Mesothelial cell of epicardium (in vitro differentiated cells): ENCODE measurements around the gene ANKRD63. TPM values are rescaled to one million over a fixed set of nuclear protein-coding genes. Genes with fewer than 3 reads are reported as not detected.
A peak's percentile ranks its signal among the peaks of the same experiment; 100 is the strongest.

Source experiments
- DNase-seq, 2 experiments: peaks; one replicate each; pipeline ENCODE4 v3.0.0; 2021; ENCODE audit warnings: low spot score in 2 of 2; ENCODE audit not compliant: unreplicated experiment in 2 of 2
- H3K27ac Mint-ChIP-seq: 2 replicates; pipeline ENCODE4 v1.8.0; 2021; ENCODE audit warnings: mixed read lengths
- H3K27me3 Mint-ChIP-seq: 2 replicates; pipeline ENCODE4 v1.8.0; 2021; ENCODE audit warnings: low read depth, mixed read lengths
- H3K36me3 Mint-ChIP-seq: 2 replicates; pipeline ENCODE4 v1.8.0; 2021; ENCODE audit warnings: mixed read lengths
- H3K4me1 Mint-ChIP-seq: 2 replicates; pipeline ENCODE4 v1.8.0; 2021; ENCODE audit warnings: mixed read lengths
- H3K4me3 Mint-ChIP-seq: 2 replicates; pipeline ENCODE4 v1.8.0; 2021; ENCODE audit warnings: mild to moderate bottlenecking, moderate library complexity, mixed read lengths
- H3K9me3 Mint-ChIP-seq: 2 replicates; pipeline ENCODE4 v1.8.0; 2021; ENCODE audit warnings: mixed read lengths
- total RNA-seq: library from RNA; stranded (reverse); gene quantifications from 3 replicates; pipeline ENCODE4 v1.2.1, GENCODE V29; 2021
- TF ChIP-seq, protein P1 (sequence below): fragments of 200-600 bp; sonication (generic); IDR thresholded peaks from one replicate; pipeline ENCODE4 v1.5.0; 2021; ENCODE audit warnings: antibody characterized with exemption; ENCODE audit not compliant: unreplicated experiment

Gene ANKRD63
- total RNA-seq, 1 donor from 2014 or later, result 0.31 TPM

GRCh38 chr15:40241269-40242212 lies 41.3 kb downstream of the ANKRD63 start:
- TF ChIP-seq, protein P1, sequence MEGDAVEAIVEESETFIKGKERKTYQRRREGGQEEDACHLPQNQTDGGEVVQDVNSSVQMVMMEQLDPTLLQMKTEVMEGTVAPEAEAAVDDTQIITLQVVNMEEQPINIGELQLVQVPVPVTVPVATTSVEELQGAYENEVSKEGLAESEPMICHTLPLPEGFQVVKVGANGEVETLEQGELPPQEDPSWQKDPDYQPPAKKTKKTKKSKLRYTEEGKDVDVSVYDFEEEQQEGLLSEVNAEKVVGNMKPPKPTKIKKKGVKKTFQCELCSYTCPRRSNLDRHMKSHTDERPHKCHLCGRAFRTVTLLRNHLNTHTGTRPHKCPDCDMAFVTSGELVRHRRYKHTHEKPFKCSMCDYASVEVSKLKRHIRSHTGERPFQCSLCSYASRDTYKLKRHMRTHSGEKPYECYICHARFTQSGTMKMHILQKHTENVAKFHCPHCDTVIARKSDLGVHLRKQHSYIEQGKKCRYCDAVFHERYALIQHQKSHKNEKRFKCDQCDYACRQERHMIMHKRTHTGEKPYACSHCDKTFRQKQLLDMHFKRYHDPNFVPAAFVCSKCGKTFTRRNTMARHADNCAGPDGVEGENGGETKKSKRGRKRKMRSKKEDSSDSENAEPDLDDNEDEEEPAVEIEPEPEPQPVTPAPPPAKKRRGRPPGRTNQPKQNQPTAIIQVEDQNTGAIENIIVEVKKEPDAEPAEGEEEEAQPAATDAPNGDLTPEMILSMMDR, result no peak

GRCh38 chr15:40240619-40241221 lies 42.1 kb downstream of the ANKRD63 start:
- H3K9me3 Mint-ChIP-seq, result no peaks in the 10 kb centered on the region
- no peak overlapping the region for H3K4me3 Mint-ChIP-seq
- peaks cover 31% of the 10 kb centered on the region for H3K4me1 Mint-ChIP-seq
- TF ChIP-seq, protein P1, result no peak
- no peak overlapping the region for H3K27ac Mint-ChIP-seq
- DNase-seq, result no peak
- no peaks in the 10 kb centered on the region for H3K36me3 Mint-ChIP-seq
- H3K27me3 Mint-ChIP-seq, result peaks cover 4% of the 10 kb centered on the region

More at GRCh38 chr15:40241269-40242212, 41.3 kb downstream of the ANKRD63 start:
- Mint-ChIP-seq H3K4me3 (no peak overlapping the region), H3K9me3 (no peaks in the 10 kb centered on the region), H3K27me3 (peaks cover 4% of the 10 kb centered on the region), H3K27ac (no peak overlapping the region), H3K36me3 (no peaks in the 10 kb centered on the region), H3K4me1 (peaks cover 37% of the 10 kb centered on the region)
- DNase-seq, result no peak

- Mint-ChIP-seq H3K4me1 (peaks cover 24% of the 10 kb centered on the region), H3K27me3 (peaks cover 4% of the 10 kb centered on the region), H3K9me3 (no peaks in the 10 kb centered on the region), H3K36me3 (no peaks in the 10 kb centered on the region), H3K27ac (peak overlapping the region; percentile 57), H3K4me3 (peak overlapping the region; percentile 57)
- no peak for DNase-seq
- TF ChIP-seq, protein P1, result no peak
Measured at GRCh38 chr15:40239693-40240618, 42.9 kb downstream of the ANKRD63 start.

- peaks cover 20% of the 10 kb centered on the region for H3K4me1 Mint-ChIP-seq
- peaks cover 4% of the 10 kb centered on the region for H3K27me3 Mint-ChIP-seq
- DNase-seq, result no peak
- H3K9me3 Mint-ChIP-seq, result no peaks in the 10 kb centered on the region
- TF ChIP-seq, protein P1, result no peak
- H3K27ac Mint-ChIP-seq, result peak overlapping the region; percentile 57
- no peaks in the 10 kb centered on the region for H3K36me3 Mint-ChIP-seq
- peak overlapping the region; percentile 57 for H3K4me3 Mint-ChIP-seq
Measured at GRCh38 chr15:40239404-40239692, 43.5 kb downstream of the ANKRD63 start.
